HG03103 (cell line): ENCODE measurements around the gene SPATA9.
A peak's percentile ranks its signal among the peaks of the same experiment; 100 is the strongest.
"Not testable (repeated sequence)": the region's sequence is repeated elsewhere in the genome, so short reads cannot be mapped to it uniquely, and the experiment has no call there.

Source experiments
- ATAC-seq: cut with Tn5 transposase; IDR thresholded peaks from one replicate; pipeline ENCODE4 v1.9.1; 2021; ENCODE audit warnings: low read depth; ENCODE audit not compliant: unreplicated experiment

Gene SPATA9

DNA sequence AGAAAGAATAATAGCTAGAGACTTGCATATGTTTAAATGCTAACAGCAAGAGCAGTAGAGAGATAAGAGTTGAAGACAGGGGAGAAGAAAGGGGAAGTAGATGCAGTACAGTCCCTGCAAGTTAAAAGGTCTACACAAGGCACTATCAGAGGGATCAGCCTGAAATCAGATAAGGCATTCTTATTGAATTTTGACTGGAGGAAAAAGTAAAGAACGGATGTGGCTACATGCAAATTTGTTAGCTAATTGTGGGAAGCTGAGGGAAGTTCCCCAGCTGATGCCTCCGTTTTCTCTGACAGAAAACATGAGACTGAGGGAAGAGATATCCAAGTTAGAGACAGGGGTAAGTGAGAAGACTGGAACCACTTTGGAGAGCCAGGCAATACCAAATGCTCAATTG lies 35.4 kb upstream of the SPATA9 start:
- ATAC-seq: peak; percentile 97

DNA sequence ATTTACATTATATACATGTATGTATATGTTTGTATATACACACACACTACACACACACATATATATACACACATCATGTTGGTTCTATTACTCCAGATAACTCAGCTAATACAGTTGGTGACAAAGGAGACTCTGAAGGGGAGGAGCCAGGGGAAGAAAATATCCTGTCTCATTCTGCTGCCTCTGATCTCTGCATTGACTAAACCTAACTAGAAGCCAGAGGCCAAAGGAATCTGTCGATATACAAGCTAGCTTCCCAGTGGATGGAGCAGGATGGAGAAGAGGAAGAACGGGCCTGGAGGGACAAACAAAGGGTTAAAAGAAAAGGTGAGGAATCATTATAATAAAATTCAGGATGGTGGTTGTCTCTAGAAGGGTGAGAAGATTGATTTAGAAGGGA lies 34.6 kb upstream of the SPATA9 start:
- no peak for ATAC-seq

DNA sequence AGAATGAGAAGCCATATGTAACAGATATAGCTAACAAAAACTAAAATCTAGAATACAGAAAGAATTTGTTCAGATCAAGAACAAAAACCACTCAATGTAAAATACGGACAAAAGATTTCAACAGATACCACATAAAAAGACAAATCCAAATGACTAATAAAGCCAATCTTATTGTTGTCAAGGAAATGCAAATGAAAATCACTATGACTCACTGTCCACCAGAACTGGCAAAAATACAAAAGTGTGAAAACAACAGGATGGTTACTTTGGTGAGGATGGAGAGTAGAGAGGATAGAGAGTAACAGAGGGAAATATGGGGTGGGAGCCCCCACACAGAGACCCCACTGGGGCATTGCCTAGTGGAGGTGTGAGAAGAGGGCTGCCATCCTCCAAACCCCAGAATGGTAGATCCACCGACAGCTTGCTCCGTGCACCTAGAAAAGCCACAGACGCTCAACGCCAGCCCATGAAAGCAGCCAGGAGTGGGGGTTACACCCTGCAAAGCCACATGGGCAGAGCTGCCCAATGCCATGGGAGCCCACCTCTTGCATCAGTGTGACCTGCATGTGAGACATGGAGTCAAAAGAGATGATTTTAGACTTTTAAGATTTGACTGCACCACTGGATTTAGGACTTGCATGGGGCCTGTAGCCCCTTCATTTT lies 33.1 kb upstream of the SPATA9 start:
- ATAC-seq: no peak

DNA sequence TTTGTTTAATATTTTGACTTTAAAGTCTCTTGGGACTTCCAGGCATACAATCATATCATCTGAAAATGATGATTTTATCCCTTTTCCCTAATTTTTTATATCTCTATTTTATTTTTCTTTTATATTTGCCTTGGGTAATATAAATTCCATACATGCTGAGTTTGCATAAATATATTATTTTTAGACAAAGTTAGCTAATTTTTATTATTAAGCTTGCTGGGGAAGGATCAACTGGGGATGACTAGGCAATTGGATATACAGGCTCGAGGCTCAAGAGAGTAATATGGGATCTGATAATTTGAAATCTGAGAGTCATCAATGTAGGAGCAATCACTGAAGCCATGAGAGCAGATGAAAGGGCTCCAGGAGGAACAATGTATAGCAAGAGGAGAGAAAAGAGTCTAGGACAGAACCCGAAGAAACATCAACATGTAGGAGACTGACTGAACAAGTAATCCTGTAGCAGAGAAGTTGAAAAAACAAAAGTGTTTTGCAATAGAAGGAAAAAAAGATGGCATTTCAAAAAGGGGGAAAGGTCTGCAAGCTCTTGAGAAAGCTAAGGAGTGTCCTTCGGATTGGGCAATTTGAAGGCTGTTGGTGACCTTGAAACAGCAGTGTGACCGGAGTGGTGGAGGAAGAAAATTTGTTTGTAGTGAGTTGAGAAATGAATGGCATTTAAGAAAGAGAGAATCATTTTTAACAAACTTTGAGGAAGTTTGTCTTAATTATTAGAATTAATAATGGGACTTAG lies 31.3 kb upstream of the SPATA9 start:
- no peak for ATAC-seq

DNA sequence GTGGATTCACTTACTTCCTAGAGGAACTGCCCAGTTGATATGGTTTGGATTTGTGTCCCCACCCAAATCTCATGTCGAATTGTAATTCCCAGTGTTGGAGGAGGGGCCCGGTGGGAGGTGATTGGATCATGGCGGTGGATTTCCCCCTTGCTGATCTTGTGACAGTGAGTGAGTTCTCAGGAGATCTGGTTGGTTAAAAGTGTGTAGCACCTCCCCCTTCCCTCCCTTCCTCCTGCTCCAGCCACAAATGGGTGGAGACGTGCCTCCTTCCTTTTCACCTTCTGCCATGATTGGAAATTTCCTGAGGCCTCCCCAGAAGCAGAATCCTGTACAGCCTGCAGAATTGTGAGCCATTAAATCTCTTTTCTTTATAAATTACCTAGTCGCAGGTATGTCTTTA lies 30.5 kb upstream of the SPATA9 start:
- not testable (repeated sequence) for ATAC-seq

DNA sequence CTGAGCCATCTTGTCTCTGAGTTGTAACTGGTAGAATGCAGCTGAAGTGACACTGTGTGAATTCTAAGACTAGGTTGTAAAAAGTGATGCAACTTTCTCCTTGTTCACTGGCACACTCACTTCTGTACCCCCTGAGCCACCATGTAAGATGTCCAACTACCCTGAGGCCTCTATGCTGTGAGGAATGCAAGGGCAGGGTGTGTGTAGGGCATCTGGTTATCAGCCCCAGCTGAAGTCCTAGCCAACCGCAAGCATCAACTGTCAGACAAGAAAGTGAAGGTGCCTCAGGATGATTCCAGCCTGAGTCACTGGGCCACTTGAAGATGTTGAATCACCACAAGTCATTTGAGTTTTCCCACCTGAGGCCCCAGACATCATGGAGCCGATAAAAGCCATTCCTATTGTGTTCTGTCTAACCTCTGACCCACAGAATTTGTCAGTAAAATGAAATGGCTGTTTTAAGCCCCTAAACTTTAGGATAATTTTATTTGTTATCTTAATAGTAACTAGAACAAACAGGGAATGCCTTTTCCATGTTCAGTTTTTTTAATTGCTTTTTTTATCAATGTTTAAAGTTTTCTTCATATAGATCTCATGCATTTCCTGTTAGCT lies 29.7 kb upstream of the SPATA9 start:
- no peak for ATAC-seq

DNA sequence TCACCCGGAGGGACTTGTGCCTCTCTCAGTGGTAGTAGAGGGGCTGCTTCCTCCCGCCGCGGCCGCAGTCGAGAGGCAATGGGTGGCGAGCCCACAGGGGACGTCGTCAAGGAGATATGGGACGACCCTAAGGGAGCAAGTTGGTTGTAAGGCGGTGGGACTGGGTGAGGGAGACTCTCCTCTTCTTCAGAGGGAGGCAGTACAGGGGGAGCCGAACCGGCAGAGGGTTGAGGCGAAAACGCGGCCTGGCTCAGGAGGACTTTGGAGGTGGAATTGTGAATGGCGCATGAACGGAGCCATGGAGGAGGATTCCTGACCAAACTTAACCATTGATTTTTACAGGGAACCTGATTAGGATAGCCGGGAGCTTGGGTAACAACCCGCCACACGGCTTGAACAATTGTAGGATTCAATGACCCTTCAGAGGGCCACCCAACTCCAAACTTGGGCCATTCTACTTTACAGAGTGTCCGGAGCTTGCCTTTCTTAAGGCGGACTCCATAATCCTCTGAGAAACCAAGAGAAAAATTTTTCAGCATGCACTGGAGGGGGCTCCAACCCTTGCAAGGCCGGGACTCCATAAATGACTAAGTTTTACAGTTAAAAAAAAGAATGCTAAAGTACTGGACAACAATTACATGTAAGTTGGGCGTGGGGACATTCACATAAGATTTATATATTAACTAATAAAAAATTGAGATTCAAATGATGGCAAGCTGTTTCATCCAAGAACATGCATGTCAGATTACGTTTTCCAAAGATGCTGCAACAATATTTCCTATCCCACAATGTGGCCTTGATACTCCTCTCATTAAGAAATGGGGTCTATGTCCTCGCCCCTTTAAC lies 28.9 kb upstream of the SPATA9 start:
- no peak for ATAC-seq

DNA sequence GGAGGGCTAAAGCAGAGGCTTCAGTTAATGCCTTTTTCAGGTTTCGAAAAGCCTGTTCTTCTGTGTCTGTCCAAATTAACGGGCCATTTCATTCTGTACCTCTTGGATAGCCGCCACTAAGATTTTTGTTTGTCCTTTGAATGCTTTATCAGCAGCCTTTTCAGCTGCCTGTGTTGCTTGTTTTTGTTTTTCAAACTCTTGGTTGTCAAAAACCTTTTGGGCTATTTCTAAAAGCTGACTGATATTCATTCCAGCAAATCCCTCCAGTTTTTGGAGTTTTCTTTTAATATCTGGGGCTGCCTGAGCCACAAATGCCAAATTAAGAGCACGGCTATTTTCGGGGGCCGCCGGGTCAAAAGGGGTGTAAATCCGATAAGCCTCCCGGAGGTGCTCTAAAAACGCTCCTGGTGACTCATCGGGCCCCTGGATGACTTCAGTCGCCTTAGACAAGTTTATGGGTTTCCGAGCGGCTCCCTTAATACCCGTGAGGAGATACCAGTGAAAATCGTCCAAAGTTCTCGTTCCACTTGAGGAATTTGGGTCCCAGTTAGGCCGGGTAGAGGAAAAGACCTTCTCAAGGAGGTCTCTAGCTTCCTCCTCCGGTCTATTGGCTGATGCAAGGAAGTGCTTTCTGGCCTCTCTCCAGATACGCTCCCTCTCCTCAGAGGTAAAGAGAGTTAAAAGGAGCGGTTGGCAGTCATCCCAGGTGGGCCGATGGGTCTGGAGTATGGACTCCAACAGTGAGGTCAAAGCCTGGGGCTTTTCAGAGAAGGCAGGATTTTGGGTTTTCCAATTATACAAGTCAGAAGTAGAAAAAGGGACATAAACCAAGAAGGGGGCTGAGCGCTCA lies 28.1 kb upstream of the SPATA9 start:
- ATAC-seq: not testable (repeated sequence)

DNA sequence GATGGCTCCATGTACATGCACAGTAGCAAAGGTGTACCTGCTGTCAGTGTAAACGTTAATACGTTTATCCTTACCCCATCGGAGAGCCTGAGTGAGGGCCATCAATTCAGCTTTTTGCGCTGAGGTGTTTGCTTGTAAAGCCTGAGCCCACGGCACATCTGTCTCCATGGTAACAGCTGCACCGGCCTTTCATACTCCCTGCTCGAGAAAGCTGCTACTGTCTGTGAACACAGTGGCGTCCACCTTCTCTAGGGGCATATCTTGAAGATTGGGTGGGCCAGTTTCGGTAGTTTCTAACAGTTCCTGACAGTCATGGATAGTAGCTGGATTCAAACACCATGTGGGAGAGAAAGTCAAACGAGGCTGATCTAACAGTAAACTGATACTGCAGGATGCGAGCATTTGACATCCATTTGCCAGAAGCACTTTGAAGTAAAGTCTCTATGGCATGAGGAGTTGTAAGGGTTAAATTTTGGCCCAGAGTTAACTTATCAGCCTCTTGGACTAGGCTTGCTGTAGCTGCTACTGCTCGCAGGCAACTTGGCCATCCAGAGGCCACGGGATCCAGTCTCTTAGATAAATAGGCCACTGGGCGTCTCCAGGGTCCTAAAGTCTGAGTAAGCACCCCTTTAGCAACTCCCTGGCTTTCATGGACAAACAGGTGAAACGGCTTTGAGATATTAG lies 27.3 kb upstream of the SPATA9 start:
- ATAC-seq: no peak

DNA sequence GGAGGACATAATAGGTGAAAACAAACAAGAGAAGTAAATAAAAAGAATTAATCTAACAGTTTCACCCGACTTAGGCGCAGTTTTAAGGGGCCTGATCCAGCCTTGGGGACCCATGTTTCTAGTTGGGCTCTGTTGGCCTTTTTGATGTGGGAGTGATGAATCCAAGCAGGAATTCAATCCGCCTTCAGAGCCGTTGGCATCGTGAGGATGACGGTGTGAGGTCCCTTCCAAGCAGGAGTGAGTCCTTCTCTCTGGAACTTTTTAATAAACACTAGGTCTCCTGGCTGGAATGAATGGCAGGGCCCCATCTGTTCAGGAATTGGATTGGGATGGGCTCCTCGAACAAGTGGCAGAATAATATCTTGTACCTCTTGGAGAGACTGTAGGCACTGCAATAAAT lies 26.1 kb upstream of the SPATA9 start:
- ATAC-seq: no peak

DNA sequence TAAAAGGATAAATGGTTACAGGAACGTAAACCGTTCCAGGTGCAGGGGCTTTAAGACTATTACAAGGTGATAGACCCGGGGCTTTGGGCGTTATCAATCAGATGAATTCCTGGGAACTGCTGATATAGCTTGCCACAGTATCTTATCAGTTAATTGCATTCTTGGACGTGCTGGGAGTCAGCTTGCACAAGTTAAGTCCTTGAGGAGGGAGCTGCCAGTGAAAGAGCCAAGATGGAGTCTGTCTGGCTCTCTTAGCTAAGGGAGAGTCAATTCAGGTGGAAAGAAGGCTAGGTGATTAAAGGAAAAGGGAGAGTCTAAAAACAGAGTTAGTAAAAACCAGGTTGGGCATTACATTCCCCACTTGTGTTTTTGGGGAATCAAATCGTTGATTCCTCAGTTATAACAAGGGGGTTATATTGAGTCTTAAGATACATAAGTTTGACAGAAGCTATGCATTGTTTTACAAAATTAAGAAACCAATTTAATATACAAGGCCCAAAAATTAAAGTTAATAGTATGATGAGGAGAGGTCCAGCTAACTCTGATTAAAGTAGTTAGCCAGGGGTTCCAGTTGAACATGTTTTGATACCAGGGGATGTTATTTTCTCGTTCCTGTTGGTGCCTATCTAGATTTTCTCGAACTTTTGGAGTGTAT lies 24.9 kb upstream of the SPATA9 start:
- not testable (repeated sequence) for ATAC-seq

DNA sequence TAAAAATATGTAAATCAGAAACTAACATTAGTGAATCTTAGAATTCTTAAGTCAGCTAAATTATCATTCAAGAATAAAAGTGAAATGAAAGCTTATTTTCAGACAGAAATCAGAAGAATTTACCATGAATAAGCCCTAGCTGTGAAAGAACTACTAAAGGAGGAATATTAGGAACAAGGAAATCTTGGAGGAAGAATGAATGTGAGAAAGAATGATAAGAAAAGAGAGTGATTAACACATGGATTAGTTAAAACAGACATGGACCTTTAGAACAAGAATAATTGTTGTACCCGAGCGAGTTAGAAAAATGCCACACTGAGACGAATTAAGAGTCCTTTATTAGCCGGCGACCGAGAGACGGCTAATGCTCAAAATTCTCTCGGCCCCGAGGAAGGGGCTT lies 24.3 kb upstream of the SPATA9 start:
- ATAC-seq: no peak

DNA sequence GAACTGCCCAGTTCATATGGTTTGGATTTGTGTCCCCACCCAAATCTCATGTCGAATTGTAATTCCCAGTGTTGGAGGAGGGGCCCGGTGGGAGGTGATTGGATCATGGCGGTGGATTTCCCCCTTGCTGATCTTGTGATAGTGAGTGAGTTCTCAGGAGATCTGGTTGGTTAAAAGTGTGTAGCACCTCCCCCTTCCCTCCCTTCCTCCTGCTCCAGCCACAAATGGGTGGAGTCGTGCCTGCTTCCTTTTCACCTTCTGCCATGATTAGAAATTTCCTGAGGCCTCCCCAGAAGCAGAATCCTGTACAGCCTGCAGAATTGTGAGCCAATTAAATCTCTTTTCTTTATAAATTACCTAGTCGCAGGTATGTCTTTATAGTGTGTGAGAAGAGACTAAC lies 23.4 kb upstream of the SPATA9 start:
- not testable (repeated sequence) for ATAC-seq

DNA sequence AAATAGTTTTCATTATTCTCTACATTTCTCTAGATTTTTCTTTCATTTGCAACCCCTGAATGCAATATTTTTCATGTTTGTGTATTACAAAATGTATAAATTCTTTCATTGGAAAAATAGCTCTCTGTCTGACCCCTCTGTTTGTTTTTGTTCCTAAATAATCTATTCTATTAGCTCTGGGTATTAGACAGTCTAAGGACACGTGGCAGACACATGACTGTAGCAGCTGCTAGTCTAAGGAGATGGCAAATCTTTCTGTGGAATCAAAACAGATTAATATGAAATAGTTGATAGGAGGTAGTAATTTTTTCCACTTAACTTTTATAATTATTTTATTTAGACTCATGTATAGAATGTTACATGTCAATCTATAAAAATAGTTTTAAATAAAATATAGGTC lies 21.4 kb upstream of the SPATA9 start:
- ATAC-seq: no peak

DNA sequence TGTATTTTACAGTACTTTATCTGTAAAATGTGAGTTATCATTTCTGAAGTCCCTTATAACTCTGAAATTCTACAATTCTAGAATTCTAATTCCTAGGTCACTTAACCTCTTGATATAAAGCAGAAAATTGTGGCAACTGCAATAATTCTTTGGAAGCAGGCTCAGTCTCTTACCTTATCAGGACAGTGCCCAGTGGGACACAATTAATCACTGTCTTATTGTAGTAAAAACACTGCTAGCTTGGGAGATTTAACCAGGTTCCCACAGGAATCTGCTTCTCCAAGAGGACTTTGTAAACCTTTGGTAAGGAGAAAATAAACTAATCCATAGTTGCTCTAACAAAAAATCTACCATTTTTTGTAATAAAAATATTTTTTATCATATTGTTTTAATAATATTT lies 18.3 kb upstream of the SPATA9 start:
- no peak for ATAC-seq

DNA sequence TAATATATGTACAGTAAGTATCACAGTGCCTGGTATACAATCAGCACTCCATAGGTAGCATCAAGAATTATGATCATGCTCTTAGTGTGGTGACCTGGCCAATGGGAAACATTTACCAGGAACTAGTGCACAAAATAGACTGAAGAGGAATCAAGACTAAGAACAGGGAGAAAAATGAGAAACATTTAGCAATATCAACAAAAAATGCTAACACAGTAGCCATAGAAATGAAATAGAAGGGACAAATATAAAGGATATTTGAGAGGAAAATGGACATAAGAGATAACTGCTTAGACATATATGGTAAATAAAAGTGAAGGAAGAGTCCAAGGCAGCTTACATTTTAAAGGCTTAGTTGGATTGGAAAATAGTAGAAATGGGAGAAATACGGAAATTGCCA lies 16.5 kb upstream of the SPATA9 start:
- ATAC-seq: no peak

DNA sequence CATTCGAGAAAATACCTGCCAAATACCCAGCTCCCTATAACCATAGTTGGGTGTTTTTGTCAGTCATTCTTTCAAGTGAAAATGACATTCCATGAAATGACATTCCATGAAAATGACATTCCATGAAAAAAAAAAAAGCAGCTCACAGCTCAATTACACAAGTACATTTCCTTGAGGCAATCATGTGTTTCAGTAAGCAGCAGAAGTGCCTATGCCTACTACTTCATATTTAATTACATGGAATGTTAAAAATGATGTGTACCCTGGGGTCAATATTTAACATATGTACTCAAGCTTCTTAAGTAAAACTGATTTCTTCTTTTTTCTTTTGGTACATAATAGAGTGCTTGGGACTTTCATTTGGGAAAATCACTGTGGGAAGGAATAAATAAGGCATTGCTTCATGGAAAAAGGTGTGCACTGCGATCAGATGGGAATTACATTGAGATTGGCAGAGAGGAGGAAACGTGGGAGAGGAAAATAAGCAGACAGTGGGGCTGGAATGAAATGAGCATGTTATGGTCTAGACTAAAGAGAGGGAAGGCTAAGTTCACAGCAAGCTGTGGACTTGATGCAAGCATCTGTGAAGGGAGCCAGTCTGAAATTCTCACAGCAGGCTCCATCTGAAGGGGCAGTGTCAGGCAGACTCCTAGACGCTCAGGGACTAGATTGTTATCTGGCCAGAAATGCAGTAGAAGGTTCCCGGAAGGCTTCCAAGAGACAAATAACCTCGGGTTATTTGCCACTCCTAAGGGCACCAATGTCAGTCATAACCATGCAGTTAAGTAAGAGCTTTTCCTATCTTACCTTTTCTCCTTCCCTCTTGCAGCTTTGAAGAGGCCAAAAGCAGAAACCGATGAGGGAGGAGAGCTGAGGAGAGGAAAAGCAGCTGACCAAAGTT lies 15.2 kb upstream of the SPATA9 start:
- no peak for ATAC-seq

DNA sequence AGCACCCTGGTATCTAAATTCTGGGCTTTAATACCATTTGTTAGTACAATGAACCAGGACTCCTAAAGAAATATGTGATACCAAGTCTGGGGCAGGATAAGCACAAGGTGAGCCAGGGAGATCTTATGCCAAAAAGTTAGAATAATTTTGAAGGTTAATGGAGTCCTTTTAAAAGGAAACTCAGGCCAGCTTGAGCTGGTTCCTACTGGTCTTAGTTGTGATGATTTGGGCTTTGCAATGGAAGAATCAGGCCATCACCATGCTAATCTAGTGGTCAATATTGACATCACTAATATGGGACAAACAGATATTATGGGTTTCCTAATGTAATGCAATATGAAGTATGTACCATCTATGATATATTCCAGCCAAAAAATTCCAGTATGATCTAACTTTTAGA lies 7.5 kb upstream of the SPATA9 start:
- no peak for ATAC-seq
